Activated T-cell treated with anti-CD3 and anti-CD28 coated beads, Interleukin-2, amount 50 U/mL, for 24 hours (primary cell): ENCODE results near the gene PCDHA1.

Source experiments
- DNase-seq: peaks from one replicate; pipeline ENCODE4 v3.0.0-alpha.2; 2020
- H3K27ac Mint-ChIP-seq: 2 replicates; pipeline ENCODE4 v1.8.0; 2020; ENCODE audit warnings: mild to moderate bottlenecking, mixed read lengths
- H3K27me3 Mint-ChIP-seq: 2 replicates; pipeline ENCODE4 v1.8.0; 2020; ENCODE audit warnings: mixed read lengths
- H3K36me3 Mint-ChIP-seq: 2 replicates; pipeline ENCODE4 v1.8.0; 2020; ENCODE audit warnings: low read depth, mixed read lengths
- H3K4me1 Mint-ChIP-seq: 2 replicates; pipeline ENCODE4 v1.8.0; 2020; ENCODE audit warnings: low read depth, mixed read lengths
- H3K4me3 Mint-ChIP-seq: 2 replicates; pipeline ENCODE4 v1.8.0; 2020; ENCODE audit warnings: mild to moderate bottlenecking, moderate library complexity, mixed read lengths
- H3K9me3 Mint-ChIP-seq: 2 replicates; pipeline ENCODE4 v1.8.0; 2020; ENCODE audit warnings: mixed read lengths

Gene PCDHA1

DNA sequence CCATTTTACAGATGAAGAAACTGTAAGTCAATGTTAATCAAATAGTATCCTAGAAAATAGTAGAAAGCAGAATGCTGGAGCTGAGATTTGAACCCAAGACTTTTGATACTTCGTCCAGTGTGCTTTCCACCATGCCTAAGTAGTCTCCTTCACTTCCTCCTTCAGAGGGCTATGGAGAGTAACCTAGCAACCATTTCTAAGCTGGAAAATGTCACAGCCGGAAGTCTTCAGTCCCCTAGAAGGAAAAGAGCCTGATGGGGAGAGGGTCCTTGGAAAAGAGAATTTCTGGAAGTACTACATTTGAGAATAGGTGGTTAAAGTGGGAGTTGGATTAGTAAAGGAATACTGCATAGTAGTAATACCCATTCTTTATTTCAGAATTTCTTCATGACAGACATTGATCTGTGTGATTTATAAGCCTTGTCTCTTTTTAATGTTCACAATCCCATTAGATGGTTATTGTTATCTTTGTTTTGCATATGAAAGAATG lies 213.0 kb downstream of the PCDHA1 start:
- H3K27ac Mint-ChIP-seq, result no peak overlapping the region
- H3K9me3 Mint-ChIP-seq, result no peaks in the 10 kb centered on the region
- H3K4me1 Mint-ChIP-seq, result peaks cover 5% of the 10 kb centered on the region
- no peaks in the 10 kb centered on the region for H3K36me3 Mint-ChIP-seq
- H3K4me3 Mint-ChIP-seq, result no peak overlapping the region
- peaks cover 38% of the 10 kb centered on the region for H3K27me3 Mint-ChIP-seq
- DNase-seq, result no peak

DNA sequence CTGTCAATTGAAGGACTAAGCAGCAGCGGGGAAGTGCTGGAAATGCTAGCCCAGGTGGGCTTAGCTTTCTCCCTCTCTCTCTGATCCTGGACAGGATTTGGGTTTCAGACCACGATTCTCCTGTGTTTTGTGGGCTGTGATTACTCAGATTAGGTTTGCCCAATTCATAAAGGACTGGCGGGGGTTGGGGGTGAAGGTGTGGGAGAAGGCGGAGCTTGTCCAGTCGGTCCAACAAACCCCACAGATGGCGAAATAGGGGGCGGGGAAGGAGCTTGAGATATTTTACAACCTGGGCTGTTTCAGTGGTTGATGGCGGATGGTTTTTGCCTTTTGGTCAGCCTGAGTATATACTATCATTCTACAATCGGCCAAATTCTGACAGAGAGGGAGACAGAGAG lies 215.5 kb downstream of the PCDHA1 start:
- Mint-ChIP-seq H3K9me3 (no peaks in the 10 kb centered on the region), H3K4me3 (peak overlapping the region; percentile 6), H3K27me3 (peaks cover 45% of the 10 kb centered on the region)

DNA sequence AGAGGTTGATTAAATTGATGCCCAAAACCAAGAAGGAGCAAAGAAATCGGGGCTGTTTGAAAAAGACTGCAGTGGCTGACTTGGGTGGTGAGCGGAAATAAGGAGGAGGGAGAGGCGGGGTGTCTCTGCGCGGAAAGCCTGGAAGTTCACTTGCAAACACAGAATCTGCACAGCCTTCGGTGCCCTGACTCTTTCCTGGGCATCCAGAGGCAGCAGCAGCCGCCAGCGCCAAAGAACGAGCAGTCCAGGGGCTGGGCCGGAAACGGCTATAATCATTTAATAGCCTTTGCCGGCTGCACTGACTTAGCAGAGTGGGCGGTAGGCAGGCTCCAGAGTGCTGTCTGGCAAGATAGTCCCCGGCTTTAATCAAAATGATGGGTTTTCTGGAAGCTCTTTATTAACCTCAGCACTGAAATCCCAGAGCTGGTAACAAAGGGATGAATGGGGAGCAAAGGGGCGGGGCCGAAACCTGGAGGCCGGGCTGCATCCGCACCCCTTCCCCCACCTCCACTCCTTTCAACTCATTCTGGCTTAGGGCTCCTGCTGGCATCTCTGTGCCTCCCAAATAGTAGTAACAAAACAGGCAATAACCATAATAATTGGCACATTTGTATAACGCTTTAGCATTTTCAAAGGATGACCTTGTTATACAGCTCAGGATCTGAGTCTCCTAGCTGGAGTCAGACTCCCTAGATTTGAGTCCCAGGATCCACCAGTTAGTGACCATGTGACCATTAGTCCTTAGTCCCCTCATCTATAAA lies 216.1 kb downstream of the PCDHA1 start:
- H3K4me3 Mint-ChIP-seq, result peak overlapping the region; percentile 6
- H3K4me1 Mint-ChIP-seq, result peaks cover 5% of the 10 kb centered on the region
- DNase-seq, result no peak
- H3K27ac Mint-ChIP-seq, result no peak overlapping the region
- no peaks in the 10 kb centered on the region for H3K36me3 Mint-ChIP-seq
- H3K27me3 Mint-ChIP-seq, result peaks cover 45% of the 10 kb centered on the region
- H3K9me3 Mint-ChIP-seq, result no peaks in the 10 kb centered on the region

More for the DNA sequence above, 215.5 kb downstream of the PCDHA1 start:
- Mint-ChIP-seq H3K4me1 (peaks cover 5% of the 10 kb centered on the region), H3K36me3 (no peaks in the 10 kb centered on the region), H3K27ac (no peak overlapping the region)
- no peak for DNase-seq

DNA sequence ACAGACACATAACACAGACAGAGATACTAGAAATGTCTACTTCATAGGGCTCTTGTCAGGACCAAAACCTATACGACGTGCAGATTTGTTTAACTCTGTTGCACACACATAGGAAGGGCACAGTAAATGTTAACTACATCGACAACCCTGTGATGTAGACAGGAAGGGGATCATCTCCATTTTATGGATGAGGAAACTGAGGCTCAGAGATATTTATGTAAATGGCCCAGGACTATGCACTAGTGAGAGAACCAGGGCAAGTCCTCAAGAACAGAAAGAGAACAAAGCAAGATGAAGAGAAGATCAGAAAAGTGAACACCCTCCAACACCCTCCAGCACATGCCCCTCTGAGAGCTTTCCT lies 216.6 kb downstream of the PCDHA1 start:
- no peak overlapping the region for H3K4me3 Mint-ChIP-seq
- H3K27me3 Mint-ChIP-seq, result peaks cover 45% of the 10 kb centered on the region
- H3K9me3 Mint-ChIP-seq, result no peaks in the 10 kb centered on the region
- DNase-seq, result no peak
- H3K36me3 Mint-ChIP-seq, result no peaks in the 10 kb centered on the region
- H3K4me1 Mint-ChIP-seq, result peaks cover 5% of the 10 kb centered on the region
- H3K27ac Mint-ChIP-seq, result no peak overlapping the region

DNA sequence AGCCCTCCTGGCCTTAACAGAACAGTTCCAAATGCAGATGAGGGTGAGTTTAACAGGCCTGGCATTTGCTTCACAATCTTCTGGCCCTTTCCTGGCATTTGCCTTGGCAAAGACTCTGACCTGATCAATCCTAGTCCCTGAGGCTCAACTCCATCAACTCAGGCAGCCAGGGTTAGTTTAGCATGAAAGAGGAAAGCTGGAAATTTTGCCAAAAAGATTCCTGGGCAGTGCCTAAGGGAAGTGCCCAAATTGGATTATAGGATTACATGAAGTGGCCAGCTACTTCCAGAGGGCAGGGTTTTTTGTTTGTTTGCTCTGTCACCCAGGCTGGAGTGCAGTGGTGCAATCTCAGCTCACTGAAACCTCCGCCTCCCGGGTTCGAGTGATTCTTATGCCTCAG lies 217.1 kb downstream of the PCDHA1 start:
- no peak overlapping the region for H3K4me3 Mint-ChIP-seq
- no peak overlapping the region for H3K27ac Mint-ChIP-seq
- DNase-seq, result no peak
- H3K36me3 Mint-ChIP-seq, result no peaks in the 10 kb centered on the region
- H3K4me1 Mint-ChIP-seq, result peaks cover 5% of the 10 kb centered on the region
- peaks cover 45% of the 10 kb centered on the region for H3K27me3 Mint-ChIP-seq
- H3K9me3 Mint-ChIP-seq, result no peaks in the 10 kb centered on the region

DNA sequence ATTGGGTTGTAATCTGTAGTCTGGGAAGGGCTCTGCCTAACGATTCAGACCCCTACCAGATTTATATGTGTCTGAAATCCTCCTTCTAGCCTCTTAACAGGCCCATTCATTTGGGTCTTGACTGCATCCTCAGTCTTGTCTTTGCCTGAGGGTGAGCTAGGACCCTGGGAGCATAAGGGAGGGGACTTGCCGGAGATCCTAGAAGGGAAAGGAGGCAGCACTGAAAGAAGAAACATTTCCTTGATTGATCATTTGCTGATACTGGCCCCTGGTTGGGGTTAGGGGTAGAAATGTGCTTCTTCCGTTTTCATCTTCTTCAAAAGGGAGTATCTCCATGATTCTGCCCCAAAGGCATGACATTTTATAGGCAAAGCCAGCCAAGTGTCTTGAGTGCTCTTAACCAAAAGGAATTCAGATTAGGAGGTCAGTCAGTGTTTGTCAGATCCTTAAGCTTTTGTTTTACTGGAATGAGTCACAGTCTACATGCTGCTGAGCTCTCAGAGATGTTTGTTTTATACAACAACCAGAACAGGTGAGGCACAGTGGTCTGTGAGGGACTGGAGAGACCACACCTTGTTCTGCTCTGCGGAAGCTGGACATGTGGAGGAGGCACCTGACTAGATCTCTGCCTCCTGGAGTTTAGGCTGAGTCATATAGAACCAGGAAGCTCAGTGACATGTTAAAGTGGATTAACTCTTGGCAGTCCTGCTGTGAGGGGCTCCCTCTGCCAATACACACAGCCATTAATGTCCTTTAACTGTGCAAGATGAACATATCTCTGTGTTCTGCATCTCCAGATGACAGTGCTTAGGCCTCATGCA lies 218.1 kb downstream of the PCDHA1 start:
- Mint-ChIP-seq H3K27ac (no peak overlapping the region), H3K27me3 (peaks cover 45% of the 10 kb centered on the region), H3K9me3 (no peaks in the 10 kb centered on the region), H3K4me3 (no peak overlapping the region), H3K4me1 (peaks cover 5% of the 10 kb centered on the region), H3K36me3 (no peaks in the 10 kb centered on the region)
- no peak for DNase-seq

DNA sequence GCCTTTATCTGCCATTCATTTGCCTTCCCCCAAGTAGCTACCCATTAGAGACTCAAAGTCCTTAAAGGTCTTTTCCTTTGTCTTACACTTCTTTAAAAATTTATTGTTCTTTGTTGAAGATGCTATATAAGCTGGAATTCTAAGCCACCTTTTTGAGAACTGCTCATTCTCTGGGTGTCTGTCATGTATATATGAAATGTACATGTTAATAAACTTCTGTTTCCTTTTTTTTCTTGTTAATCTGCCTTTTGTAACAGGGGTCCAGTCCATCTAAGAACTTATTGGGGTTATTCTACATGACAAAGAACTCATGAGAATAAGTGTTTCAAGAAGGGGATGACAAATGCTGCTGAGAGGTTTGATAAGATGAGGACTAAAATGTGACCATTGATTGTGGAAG lies 221.9 kb downstream of the PCDHA1 start:
- DNase-seq, result no peak
- Mint-ChIP-seq H3K4me1 (no peaks in the 10 kb centered on the region), H3K9me3 (no peaks in the 10 kb centered on the region), H3K36me3 (no peaks in the 10 kb centered on the region), H3K4me3 (no peak overlapping the region), H3K27ac (no peak overlapping the region), H3K27me3 (peaks cover 22% of the 10 kb centered on the region)

DNA sequence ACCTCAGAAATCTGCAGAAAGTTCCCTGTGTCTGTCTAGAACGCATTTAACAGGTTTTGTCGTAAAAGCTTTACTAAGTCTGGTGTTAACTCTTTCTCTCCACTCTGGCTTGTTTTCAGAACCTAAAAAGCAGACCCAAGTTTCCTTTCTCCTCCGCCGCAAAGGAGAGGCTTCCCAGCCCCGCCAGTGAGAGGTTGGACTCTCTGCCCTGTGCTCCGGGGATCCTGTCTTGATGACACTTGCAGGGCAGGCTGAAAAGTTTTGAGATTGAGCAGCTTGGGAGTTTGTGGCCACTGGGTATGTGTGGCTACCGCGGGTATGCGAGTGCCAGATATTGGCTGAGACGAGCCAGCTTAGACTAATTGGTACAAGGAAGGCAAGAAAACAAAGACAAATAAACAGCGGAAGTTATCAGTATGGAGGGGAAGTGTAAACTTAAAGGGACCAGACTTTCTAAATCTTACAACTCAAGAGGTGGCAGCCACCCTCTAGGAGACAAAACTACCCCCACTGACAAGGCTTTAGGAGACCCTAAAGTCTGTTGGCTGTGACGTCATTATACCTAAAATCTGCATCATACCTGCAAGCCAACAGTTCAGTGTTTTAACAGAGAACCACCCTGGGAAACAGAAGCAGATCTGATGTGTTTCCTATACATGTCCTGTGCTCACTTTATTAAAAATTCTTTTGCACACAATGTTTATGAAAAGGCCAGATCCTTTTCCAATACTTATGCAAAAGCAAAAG lies 224.3 kb downstream of the PCDHA1 start:
- DNase-seq, result no peak
- H3K4me3 Mint-ChIP-seq, result no peak overlapping the region
- H3K4me1 Mint-ChIP-seq, result no peaks in the 10 kb centered on the region
- no peaks in the 10 kb centered on the region for H3K9me3 Mint-ChIP-seq
- H3K36me3 Mint-ChIP-seq, result no peaks in the 10 kb centered on the region
- H3K27me3 Mint-ChIP-seq, result peaks cover 12% of the 10 kb centered on the region
- H3K27ac Mint-ChIP-seq, result no peak overlapping the region

DNA sequence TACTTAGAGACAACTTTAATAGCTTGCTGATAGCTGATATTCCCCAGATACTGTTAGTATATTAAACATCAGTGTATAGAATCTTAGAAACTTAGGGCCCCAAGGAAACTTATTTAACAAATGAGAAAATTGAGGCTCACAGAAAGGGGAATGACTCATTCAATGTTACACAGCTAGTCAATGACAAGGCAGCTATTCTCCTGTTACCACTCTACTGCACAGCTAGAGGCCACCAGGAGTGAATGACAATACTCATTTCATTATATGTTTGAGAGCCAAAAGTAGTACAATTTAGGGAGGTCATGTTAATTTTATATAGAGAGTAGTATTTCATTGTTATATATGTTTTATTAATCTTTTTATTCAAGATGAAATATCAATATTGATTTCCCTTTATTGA lies 232.0 kb downstream of the PCDHA1 start:
- Mint-ChIP-seq H3K27me3 (peaks cover 6% of the 10 kb centered on the region), H3K9me3 (no peaks in the 10 kb centered on the region), H3K4me3 (no peak overlapping the region), H3K36me3 (no peaks in the 10 kb centered on the region), H3K4me1 (no peaks in the 10 kb centered on the region), H3K27ac (no peak overlapping the region)
- no peak for DNase-seq

DNA sequence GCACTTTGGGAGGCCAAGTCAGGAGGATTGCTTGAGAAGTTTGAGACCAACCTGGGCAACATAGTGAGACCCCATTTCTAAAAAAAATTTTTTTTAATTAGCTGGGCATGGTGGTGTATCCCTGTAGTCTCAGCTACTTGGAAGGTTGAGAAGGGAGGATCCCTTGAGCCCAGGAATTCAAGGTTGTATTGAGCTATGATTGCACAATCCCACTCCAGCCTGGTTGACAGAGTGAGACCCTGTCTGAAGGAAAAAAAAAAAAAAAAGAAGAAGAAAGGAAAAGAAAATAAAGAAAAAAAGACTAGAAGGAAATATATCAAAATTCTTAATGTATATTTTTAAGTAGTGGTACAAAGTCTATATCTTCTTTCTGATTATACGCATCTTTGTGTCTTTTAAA lies 236.4 kb downstream of the PCDHA1 start:
- H3K4me3 Mint-ChIP-seq, result no peak overlapping the region
- no peaks in the 10 kb centered on the region for H3K4me1 Mint-ChIP-seq
- H3K27me3 Mint-ChIP-seq, result no peaks in the 10 kb centered on the region
- no peak overlapping the region for H3K27ac Mint-ChIP-seq
- H3K9me3 Mint-ChIP-seq, result peaks cover 6% of the 10 kb centered on the region
- no peak for DNase-seq
- no peaks in the 10 kb centered on the region for H3K36me3 Mint-ChIP-seq

DNA sequence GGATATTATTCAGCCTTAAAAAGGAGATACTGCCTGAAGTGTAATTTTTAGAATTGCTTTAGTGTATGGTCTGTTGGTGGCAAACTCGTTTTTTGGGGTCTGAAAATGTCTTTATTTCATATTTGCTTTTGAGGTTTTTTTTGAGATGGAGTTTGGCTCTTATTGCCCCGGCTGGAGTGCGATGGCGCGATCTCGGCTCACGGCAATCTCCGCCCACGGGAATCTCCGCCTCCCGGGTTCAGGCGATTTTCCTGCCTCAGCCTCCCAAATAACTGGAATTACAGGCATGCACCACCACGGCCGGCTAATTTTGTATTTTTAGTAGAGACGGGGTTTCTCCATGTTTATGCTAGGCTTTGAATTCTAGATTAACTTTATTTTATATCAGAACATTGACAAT lies 245.1 kb downstream of the PCDHA1 start:
- H3K4me3 Mint-ChIP-seq, result no peak overlapping the region
- no peak overlapping the region for H3K27ac Mint-ChIP-seq
- no peak for DNase-seq
- no peaks in the 10 kb centered on the region for H3K4me1 Mint-ChIP-seq
- peaks cover 2% of the 10 kb centered on the region for H3K27me3 Mint-ChIP-seq
- no peaks in the 10 kb centered on the region for H3K9me3 Mint-ChIP-seq
- no peaks in the 10 kb centered on the region for H3K36me3 Mint-ChIP-seq

DNA sequence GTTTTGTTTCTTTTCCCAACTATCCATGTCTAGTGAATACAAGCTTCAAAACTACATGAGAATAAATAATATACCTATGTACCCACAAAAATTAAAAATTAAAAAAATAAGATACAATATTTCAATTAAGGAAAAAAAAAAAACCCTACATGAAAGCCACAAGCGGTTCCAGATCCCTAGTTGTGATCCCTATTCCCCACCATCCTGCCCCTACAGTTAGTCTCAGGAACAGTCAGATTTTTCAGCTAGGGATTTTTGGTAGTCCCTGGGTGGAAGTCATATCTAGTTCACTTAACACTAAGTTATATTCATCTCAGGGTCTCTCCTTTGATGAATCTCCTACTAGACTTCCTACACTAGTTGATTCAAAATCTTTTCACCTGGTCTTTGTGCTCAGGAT lies 246.7 kb downstream of the PCDHA1 start:
- H3K36me3 Mint-ChIP-seq, result no peaks in the 10 kb centered on the region
- H3K9me3 Mint-ChIP-seq, result no peaks in the 10 kb centered on the region
- H3K27me3 Mint-ChIP-seq, result peaks cover 2% of the 10 kb centered on the region
- no peak overlapping the region for H3K4me3 Mint-ChIP-seq
- no peaks in the 10 kb centered on the region for H3K4me1 Mint-ChIP-seq
- no peak for DNase-seq
- no peak overlapping the region for H3K27ac Mint-ChIP-seq

DNA sequence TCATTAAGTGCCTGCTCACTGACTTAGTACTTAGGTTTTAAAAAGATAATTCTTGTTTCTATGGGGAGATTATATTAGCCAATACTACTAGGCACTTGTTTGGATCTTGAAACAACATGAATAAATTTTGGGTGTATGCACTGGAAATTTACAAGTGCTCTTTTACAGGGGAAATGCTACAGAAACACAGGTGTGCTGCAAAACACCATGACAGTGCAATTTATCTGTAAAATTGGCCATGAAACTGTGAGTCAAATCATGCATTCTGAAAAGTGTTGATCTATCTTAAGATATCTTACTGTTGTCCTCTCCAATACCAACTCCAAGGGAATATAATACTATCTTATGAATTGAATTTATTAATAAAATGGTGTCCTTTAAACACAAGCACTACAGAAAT lies 253.1 kb downstream of the PCDHA1 start:
- H3K36me3 Mint-ChIP-seq, result no peaks in the 10 kb centered on the region
- no peak for DNase-seq
- H3K9me3 Mint-ChIP-seq, result no peaks in the 10 kb centered on the region
- H3K4me1 Mint-ChIP-seq, result no peaks in the 10 kb centered on the region
- H3K27ac Mint-ChIP-seq, result no peak overlapping the region
- H3K27me3 Mint-ChIP-seq, result peaks cover 3% of the 10 kb centered on the region
- no peak overlapping the region for H3K4me3 Mint-ChIP-seq

DNA sequence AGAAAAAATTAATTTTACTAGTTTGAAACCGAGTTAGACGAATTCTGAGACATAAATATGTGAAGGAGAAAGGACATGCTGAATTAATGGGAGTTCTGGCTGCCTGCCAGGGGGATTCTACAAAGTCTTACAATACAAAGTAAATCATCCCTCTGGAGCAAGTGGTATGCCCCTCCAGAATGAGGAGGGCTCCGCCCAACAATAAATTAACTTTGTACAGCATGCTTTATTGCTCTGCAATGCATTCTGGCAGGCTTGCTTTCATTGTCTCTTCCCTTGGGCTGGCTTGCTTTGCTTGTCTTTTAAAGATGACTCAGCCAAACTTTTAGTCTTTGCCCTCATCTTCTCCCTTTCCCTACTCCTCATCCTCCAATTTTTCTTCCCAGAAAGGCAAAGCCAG lies 253.6 kb downstream of the PCDHA1 start:
- Mint-ChIP-seq H3K27ac (no peak overlapping the region), H3K27me3 (peaks cover 7% of the 10 kb centered on the region), H3K36me3 (no peaks in the 10 kb centered on the region), H3K9me3 (no peaks in the 10 kb centered on the region), H3K4me3 (no peak overlapping the region), H3K4me1 (no peaks in the 10 kb centered on the region)
- DNase-seq, result no peak
